WERI-Rb-1 (cell line): Measurements from ENCODE around the gene TSPAN7.

ENCODE experiments used
- DNase-seq: peaks from one replicate; pipeline ENCODE4 v3.0.0-alpha.2; 2020
- H3K27ac ChIP-seq: fragments of 250-450 bp; sonication (Bioruptor Pico); 2 replicates; pipeline ENCODE4 v1.5.1; 2020; ENCODE audit warnings: mild to moderate bottlenecking, moderate library complexity
- H3K27me3 ChIP-seq: fragments of 250-450 bp; sonication (Bioruptor Pico); 2 replicates; pipeline ENCODE4 v1.5.1; 2021; ENCODE audit warnings: mild to moderate bottlenecking, low read depth, moderate library complexity; ENCODE audit not compliant: insufficient read depth, severe bottlenecking
- H3K36me3 ChIP-seq: fragments of 250-450 bp; sonication (Bioruptor Pico); 2 replicates; pipeline ENCODE4 v1.5.1; 2020; ENCODE audit warnings: mild to moderate bottlenecking, moderate library complexity
- H3K4me3 ChIP-seq: 2 replicates; pipeline ENCODE4 v1.5.1; 2011; ENCODE audit warnings: low read depth, mild to moderate bottlenecking, control low read depth, low read length
- H3K9me3 ChIP-seq: fragments of 250-450 bp; sonication (Bioruptor Pico); 2 replicates; pipeline ENCODE4 v1.5.1; 2021; ENCODE audit warnings: mild to moderate bottlenecking, moderate library complexity; ENCODE audit not compliant: severe bottlenecking
- CTCF ChIP-seq: IDR thresholded peaks from 2 replicates; pipeline ENCODE4 v1.5.1; 2011; ENCODE audit warnings: low read depth, mild to moderate bottlenecking, control low read depth, inconsistent platforms, low read length

Gene TSPAN7

DNA sequence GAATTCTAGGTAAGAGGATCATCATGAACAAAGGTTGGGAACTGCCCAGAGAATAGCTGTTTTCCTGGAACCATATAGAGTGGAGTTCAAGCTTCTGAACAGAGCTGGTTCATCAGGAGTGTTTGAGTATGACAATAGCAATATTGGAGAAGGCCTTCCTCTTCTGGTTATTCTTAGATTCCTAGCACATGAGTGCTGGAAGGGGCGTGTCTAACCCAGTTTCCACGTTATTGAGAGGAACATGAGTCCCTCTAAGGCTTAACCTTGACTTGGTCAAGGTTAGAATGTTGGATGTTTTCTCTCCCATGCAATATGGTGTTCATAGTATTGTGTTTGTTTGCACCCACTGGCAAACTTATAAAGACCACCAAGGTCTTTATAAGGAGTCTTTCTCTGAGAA, 101.3 kb downstream of the TSPAN7 start:
- TF ChIP-seq CTCF, result no peak
- Histone ChIP-seq H3K27ac (no peak overlapping the region), H3K4me3 (no peak overlapping the region), H3K27me3 (no peaks in the 10 kb centered on the region), H3K36me3 (no peaks in the 10 kb centered on the region), H3K9me3 (no peaks in the 10 kb centered on the region)
- DNase-seq, result no peak

DNA sequence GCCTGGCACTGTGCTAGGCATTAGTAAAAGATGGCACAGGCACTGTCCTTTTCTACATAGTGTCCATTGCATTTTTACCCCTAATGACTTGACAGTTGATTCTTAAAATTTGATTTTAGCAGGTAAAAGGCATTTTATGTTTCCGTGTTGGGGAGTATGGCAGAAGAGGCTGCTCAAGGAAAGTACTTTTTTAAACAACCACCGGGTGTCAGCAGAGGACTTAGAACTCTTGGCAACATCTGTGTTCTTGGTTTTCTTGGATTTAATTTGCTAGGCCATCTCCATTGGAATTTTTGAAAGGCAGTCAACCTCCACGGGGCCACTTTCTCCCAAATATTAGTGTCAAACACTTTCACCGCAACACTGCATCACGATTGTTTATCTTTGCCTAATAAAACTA, 102.9 kb downstream of the TSPAN7 start:
- no peak for DNase-seq
- H3K9me3 ChIP-seq, result no peaks in the 10 kb centered on the region
- peak; percentile 37; the same call in 1 of the 2 replicates for TF ChIP-seq CTCF
- H3K4me3 ChIP-seq, result no peak overlapping the region
- H3K36me3 ChIP-seq, result no peaks in the 10 kb centered on the region
- no peaks in the 10 kb centered on the region for H3K27me3 ChIP-seq
- H3K27ac ChIP-seq, result no peak overlapping the region

- Histone ChIP-seq H3K4me3 (no peak overlapping the region), H3K27ac (no peak overlapping the region), H3K9me3 (no peaks in the 10 kb centered on the region), H3K36me3 (no peaks in the 10 kb centered on the region), H3K27me3 (peaks cover 2% of the 10 kb centered on the region)
- DNase-seq, result no peak
- TF ChIP-seq CTCF, result no peak
Observed at GRCh38 chrX:38666909-38667308, 105.6 kb downstream of the TSPAN7 start.

DNA sequence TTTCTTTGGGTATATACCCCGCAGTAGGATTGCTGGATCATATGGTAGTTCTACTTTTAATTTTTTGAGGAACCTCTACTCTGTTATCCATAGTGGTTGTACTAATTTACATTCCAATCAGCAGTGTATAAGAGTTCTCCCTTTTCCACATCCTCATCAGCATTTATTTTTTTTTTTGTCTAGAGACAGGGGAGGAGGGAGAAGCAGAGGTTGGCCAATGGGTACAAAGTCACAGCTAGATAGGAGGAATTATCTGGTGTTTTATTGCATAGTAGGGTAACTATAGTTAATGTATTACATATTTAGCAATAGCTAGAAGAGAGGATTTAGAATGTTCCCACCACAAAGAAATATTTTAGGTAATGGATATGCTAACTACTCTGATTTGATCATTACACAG, 107.4 kb downstream of the TSPAN7 start:
- Histone ChIP-seq H3K36me3 (no peaks in the 10 kb centered on the region), H3K9me3 (no peaks in the 10 kb centered on the region)

DNA sequence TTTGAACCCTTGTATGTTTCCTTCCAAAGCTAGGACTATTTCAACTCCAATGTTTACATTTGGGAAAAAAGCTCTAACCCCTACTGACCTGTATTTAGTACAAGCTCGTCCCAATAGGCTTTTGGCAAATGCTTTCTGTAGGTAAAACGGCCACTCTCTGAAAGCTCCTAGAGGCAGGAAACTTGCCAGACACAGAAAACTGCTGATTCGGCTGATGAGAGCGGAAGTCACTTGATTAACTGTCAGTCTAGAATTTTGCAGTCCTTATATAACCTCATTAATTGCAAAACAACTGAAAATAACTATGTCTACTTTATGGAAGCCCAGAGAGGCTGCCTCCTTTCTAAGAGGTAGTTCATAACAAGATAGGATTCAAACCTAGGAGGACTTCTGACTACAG, 108.1 kb downstream of the TSPAN7 start:
- no peak for DNase-seq
- no peak overlapping the region for H3K27ac ChIP-seq
- no peak overlapping the region for H3K4me3 ChIP-seq
- TF ChIP-seq CTCF, result no peak
- peaks cover 2% of the 10 kb centered on the region for H3K27me3 ChIP-seq
- no peaks in the 10 kb centered on the region for H3K36me3 ChIP-seq
- no peaks in the 10 kb centered on the region for H3K9me3 ChIP-seq

More for the DNA sequence above, 107.4 kb downstream of the TSPAN7 start:
- H3K4me3 ChIP-seq, result no peak overlapping the region
- H3K27me3 ChIP-seq, result peaks cover 2% of the 10 kb centered on the region
- TF ChIP-seq CTCF, result no peak
- DNase-seq, result no peak
- H3K27ac ChIP-seq, result no peak overlapping the region

DNA sequence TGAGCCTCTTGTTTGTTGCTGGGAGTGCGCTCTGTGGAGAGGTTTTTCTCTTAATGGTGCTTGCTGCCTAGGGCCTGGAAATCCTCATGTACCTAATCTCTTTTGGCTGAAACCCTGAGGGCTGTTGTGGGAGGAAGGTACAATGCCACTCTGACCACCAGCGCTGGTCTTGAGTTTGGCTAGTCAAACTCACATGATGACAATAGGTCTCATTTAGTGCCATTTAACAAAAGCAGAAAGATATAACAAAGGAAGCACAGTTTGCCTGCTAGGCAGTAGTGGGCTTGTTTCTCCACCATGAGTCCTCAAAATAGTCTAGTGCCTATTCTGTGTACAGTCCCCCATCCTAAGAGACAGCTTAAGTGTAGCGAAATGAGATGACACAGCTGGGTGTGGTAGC, 111.3 kb downstream of the TSPAN7 start:
- no peak for TF ChIP-seq CTCF
- peaks cover 2% of the 10 kb centered on the region for H3K27me3 ChIP-seq
- no peak overlapping the region for H3K4me3 ChIP-seq
- DNase-seq, result no peak
- H3K36me3 ChIP-seq, result no peaks in the 10 kb centered on the region
- no peak overlapping the region for H3K27ac ChIP-seq
- no peaks in the 10 kb centered on the region for H3K9me3 ChIP-seq
